OCI-LY1 (cell line): Measurements from ENCODE around the gene XRRA1.

Source experiments
- EZH2 ChIP-seq: fragments of 200-600 bp; sonication (generic), shearing (Covaris generic); IDR thresholded peaks from 2 replicates; pipeline ENCODE4 v1.8.0; 2017; ENCODE audit warnings: borderline replicate concordance, mixed run types, mild to moderate bottlenecking, antibody characterized with exemption, low read length, moderate library complexity, mixed read lengths
- TF ChIP-seq, protein P1 (sequence below): fragments of 200-600 bp; sonication (generic), shearing (Covaris generic); IDR thresholded peaks from 2 replicates; pipeline ENCODE4 v1.5.1; 2017; ENCODE audit warnings: mild to moderate bottlenecking, antibody characterized with exemption, low read length, moderate library complexity, mixed read lengths

DNA sequence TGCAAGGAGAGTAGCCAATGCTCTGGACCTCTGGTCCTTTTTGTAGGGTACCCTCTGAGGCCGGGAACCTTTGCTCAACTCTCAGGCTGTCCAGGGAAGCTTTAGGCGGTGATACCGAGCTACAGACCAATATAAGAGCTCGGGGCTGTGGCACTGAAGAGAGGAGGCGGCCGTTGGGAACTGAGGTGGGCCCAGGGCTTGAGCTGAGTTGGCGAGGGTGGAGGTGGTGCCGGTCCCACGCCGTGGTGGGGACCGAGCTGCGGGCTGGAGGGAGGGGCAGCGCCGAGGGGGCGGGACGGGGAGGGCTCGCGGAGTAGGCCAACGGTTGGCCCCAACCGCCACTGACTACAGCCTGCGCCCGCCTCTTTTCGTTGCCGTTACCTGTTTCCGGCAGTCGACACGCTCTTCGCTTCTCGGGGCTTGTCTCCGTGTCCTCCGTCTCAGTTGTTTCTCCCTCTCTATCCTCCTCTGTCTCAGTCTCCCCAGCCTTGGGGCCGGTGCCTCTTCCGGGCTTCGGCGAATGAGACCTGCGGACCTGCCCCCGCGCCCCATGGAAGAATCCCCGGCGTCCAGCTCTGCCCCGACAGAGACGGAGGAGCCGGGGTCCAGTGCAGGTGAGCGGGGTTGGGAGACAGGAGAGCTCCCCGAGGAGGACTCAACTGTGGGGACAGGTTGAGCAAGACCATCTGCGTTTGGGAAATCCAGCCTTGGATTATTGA, 39.8 kb upstream of the XRRA1 start, which contains the start of gene NEU3:
- TF ChIP-seq, protein P1, sequence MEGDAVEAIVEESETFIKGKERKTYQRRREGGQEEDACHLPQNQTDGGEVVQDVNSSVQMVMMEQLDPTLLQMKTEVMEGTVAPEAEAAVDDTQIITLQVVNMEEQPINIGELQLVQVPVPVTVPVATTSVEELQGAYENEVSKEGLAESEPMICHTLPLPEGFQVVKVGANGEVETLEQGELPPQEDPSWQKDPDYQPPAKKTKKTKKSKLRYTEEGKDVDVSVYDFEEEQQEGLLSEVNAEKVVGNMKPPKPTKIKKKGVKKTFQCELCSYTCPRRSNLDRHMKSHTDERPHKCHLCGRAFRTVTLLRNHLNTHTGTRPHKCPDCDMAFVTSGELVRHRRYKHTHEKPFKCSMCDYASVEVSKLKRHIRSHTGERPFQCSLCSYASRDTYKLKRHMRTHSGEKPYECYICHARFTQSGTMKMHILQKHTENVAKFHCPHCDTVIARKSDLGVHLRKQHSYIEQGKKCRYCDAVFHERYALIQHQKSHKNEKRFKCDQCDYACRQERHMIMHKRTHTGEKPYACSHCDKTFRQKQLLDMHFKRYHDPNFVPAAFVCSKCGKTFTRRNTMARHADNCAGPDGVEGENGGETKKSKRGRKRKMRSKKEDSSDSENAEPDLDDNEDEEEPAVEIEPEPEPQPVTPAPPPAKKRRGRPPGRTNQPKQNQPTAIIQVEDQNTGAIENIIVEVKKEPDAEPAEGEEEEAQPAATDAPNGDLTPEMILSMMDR = no peak
- TF ChIP-seq EZH2 = no peak
